Stimulated activated CD8-positive, alpha-beta memory T cell treated with anti-CD3 and anti-CD28 coated beads, Interleukin-12 subunit alpha, Interleukin-12 subunit beta, amount 100 ng/mL, for 4 hours (primary cell): ENCODE measurements around the gene MTG2.
A peak's percentile ranks its signal among the peaks of the same experiment; 100 is the strongest.

ENCODE experiments used
- DNase-seq: peaks from one replicate; pipeline ENCODE4 v3.0.0-alpha.2; 2020; ENCODE audit warnings: low read depth

Gene MTG2

DNA sequence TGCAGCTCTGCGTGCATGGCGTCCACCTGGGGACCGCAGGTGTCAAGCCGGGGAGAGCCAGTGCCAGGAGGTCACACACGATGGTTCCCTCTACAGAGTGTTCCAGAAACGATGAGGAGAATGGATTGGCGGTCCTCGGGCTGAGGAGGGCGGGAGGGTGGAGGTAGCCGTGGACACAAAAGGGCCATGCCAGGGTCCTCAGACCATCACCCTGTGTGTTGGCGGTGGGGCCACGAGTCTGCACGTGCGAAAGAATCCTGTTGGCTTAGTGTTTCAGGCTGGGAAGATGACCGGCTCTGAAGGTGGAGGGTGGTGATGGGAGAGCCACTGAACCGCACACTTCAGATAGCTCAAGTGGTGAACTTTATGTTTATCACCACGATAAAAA is 23.6 kb downstream of the MTG2 start:
- DNase-seq: no peak

DNA sequence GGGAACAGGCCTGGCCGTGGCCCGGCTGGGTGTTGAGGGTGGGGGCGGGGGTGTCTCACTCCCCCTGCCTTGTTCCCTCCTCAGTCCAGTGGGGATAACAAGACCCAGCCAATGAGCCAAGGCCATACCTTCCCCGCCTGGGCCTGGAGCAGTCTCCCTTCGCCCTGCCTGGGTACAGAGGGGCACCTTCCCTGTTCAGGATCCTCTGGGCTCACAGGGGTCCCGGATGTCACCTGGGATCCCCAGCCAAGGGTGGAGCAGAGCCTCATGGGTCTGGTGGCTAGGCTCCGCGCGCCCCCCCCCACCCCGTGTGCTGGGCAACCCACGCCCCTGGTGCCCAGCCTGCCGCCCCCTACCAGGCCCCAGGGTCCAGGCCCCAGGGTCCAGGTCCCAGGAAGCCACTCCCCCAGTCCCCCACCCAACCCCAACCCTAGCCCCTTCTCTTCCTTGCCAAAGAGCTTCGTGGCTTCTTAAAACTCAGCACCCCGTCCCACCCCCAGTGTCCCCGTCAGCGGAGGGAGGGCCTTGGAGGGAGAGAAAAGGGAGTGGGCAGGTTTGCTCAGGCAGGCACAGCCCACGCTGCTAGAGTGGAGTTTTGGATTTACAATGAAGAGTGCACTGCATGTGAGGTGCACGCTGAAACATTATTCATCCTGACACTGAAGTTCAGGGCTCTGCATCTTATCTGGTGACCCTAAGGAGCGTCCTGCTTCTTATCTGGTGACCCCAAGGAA is 25.4 kb downstream of the MTG2 start:
- DNase-seq: no peak

- no peak for DNase-seq
These were observed 26.2 kb downstream of the MTG2 start for GRCh38 chr20:62208795-62209755.

DNA sequence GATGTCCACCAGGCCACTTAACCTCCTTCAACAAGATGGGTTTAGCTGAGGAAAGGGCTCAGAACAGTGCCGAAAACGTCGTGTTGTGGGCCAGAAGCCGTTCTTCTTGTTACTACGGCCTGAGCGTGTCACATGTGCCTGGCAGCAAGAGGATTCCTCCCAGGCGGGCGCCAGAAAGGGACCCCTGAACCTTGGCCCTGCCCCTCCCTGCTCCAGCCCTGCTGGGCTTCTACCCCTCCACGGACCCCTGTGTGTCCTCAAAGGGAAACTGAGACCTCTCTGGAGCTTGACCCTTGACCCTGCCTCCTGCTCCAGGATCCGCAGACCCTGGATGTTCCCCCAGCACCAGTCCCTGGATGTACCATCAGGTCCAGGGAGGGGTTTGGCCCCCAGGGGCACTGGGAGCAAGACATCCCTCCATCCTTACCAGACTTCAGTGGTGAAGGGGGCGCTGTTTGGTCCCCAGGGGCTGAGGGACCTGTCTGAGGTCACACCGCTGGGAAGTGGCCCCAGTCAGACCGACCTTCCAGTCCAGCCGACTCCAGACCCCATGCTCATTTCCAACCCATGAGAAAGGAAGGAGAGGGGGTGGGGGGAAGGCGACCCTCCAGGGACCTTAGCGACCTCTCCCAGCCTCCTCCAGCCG is 27.1 kb downstream of the MTG2 start:
- DNase-seq: no peak

DNA sequence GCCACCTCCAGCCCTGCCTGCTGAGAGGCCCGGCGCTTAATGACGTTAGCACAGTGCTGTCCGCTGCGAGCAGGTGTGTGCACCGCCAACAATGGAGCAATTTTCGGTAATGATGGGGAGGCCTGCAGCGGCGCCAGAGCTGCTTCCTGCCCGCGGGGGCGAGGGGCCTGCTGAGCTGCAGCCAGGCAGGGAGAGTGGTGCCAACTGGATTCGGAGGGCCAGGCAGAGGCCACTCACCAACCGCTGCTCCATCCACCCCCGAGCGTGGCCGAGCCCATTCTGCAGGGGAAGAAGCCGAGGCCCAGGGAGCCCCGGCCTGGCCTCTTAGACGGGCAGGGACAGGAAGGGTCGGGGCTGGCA is 27.6 kb downstream of the MTG2 start:
- DNase-seq: no peak

GRCh38 chr20:62211216-62211615 is 28.4 kb downstream of the MTG2 start:
- DNase-seq: no peak

GRCh38 chr20:62211769-62212288 is 29.0 kb downstream of the MTG2 start:
- no peak for DNase-seq

GRCh38 chr20:62212299-62212698 is 29.5 kb downstream of the MTG2 start:
- DNase-seq: no peak

GRCh38 chr20:62214067-62214466 is 31.2 kb downstream of the MTG2 start:
- DNase-seq: no peak

- DNase-seq: no peak
These were observed 32.5 kb downstream of the MTG2 start for GRCh38 chr20:62215020-62215990.

DNA sequence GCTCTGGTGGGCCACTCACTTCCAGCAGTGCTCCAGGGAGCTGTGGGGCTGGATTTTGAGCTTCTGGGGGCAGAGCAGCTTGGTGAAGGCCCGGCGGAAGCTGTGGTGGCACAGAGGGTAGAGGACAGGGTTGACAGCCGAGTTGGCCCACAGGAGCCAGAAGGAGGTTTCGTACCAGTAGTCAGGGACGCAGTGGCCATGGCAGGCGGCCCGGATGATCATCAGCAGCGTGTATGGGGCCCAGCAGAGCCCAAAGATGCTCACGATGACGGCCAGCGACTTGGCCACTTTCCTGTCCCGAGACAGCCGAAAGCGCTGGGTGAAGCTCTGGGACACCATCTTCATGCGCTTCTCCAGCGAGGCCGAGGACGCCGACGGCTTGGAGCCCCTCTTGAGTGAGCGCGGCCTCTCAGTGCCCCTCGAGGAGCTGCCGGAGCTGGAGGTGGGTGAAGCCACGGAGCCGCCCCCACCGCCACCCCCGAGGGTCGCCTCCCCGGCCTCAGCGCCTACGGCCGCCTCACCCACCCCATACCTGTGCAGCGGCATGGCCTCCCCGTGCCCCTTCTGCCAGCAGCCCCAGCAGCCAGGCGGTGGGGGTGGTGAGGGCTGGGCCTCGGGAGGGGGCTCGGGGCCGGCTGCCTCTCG is 33.3 kb downstream of the MTG2 start:
- no peak for DNase-seq

GRCh38 chr20:62216636-62217566 is 34.1 kb downstream of the MTG2 start:
- no peak for DNase-seq

DNA sequence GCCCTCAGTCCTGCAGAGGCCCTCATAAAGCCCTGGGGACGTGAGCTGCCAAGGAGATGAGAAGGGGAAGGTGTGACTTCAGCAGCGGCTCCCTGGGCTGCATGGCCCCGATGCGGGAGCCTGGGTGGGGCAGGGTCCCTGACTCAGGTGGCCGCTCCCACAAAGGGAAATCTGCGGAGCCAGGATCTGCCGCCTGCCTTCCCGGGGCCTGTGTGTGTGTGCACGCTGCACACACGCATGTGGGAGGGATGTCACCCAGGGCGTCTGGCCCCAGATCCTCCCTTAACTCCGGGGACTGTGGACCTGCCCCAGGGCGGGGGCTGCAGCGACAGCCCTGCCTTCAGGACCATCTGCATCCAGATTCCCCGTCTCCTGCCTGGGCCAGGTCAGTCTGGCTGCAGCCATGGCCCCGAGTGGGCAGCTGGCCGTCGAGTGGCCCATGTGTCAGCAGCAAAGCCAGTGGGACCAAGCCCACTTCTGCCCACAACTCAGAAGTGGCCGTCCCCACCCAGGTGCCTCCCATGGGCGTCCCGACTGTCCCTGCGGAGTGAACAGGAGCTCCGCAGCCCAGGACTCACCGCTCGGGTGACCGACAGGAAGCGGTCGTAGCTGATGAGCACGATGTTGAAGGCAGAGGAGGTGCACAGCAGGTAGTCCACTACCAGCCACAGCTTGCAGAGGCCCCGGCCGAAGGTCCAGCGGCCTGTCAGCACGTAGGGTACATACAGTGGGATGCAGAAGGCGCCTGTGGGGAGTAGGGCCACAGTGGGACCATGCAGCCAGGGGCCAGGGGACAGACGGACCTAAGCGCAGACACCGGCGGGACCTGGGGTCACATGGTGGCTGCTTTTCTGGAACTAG is 35.3 kb downstream of the MTG2 start:
- DNase-seq: no peak

- no peak for DNase-seq
These were observed 36.5 kb downstream of the MTG2 start for GRCh38 chr20:62219101-62219991.

DNA sequence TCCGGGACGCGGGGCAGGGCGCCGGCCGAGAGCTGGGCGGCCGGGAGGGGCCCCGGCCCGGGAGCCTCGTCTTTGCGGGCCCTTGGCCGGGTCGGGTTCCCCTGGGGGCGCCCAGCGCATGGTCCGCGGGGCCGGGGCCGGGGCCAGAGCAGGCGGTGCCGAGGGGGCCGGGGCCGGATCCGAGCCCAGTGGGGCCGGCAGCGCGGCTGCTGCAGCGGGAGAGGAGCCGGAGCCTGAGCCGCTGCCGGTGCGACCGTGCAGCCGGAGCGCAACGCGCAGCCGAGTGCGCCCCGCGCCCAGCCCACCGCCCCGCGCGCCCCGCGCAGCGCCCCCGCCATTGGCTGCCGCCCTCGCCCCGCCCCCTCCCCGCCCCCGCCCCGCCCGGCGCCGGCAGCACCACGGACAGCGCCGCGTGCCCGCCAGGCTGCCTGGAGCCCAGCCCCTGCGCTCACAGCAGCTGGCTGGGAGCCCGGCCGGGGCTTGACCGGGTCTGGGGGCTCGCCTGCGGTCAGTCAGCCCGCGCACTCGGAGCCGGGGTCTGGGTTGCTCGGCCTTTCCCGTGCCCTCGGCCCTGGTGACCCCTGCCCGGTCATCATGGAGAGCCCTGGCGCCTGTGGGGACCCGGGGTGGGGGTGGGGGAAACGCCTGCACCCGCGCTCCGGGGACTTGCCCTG is 37.3 kb downstream of the MTG2 start, which contains the start of gene HRH3:
TSS of gene HRH3 (minus strand) at position 287 of the 674 bp plus-strand sequence. CDS start 308 bp downstream, outside the sequence.
- peak; percentile 12 for DNase-seq

GRCh38 chr20:62220666-62221568 is 38.1 kb downstream of the MTG2 start:
- DNase-seq: no peak
